WTC11 (cell line): Measurements from ENCODE around the gene JRKL.

Source experiments
- CREM ChIP-seq: sonication (generic); formaldehyde crosslinking; IDR thresholded peaks from 2 replicates; pipeline ENCODE4 v1.8.1; 2022; ENCODE audit warnings: mild to moderate bottlenecking, missing genetic modification reagents, moderate library complexity
- ETV6 ChIP-seq: sonication (generic); formaldehyde crosslinking; IDR thresholded peaks from 2 replicates; pipeline ENCODE4 v1.8.1; 2022; ENCODE audit warnings: mild to moderate bottlenecking, missing genetic modification reagents
- GRHL2 ChIP-seq: fragments of 250-450 bp; sonication (Bioruptor Pico); IDR thresholded peaks from 2 replicates; pipeline ENCODE4 v1.8.0; 2022; ENCODE audit warnings: mild to moderate bottlenecking, moderate library complexity; ENCODE audit not compliant: insufficient replicate concordance, severe bottlenecking
- NR3C1 ChIP-seq: sonication (generic); formaldehyde crosslinking; conservative IDR thresholded peaks from 2 replicates; pipeline ENCODE4 v1.8.1; 2023; ENCODE audit warnings: low read depth, mild to moderate bottlenecking, missing genetic modification reagents
- SP1 ChIP-seq: sonication (generic); formaldehyde crosslinking; conservative IDR thresholded peaks from 2 replicates; pipeline ENCODE4 v1.8.1; 2022; ENCODE audit warnings: missing genetic modification reagents
- USF2 ChIP-seq: sonication (generic); formaldehyde crosslinking; IDR thresholded peaks from 2 replicates; pipeline ENCODE4 v1.8.1; 2023; ENCODE audit warnings: mild to moderate bottlenecking, missing genetic modification reagents, moderate library complexity
- ZNF121 ChIP-seq: sonication (generic); formaldehyde crosslinking; IDR thresholded peaks from 2 replicates; pipeline ENCODE4 v1.8.0; 2023; ENCODE audit warnings: missing genetic modification reagents
- ZNF263 ChIP-seq: sonication (generic); formaldehyde crosslinking; IDR thresholded peaks from 2 replicates; pipeline ENCODE4 v1.8.1; 2022; ENCODE audit warnings: low read depth, mild to moderate bottlenecking, moderate library complexity, missing genetic modification reagents
- ZNF317 ChIP-seq: sonication (generic); formaldehyde crosslinking; IDR thresholded peaks from 2 replicates; pipeline ENCODE4 v1.8.1; 2023; ENCODE audit warnings: low read depth, mild to moderate bottlenecking, moderate library complexity, missing genetic modification reagents, borderline replicate concordance
- TF ChIP-seq, protein P1 (sequence below): fragments of 200-600 bp; IDR thresholded peaks from 2 replicates; pipeline ENCODE4 v1.8.0; 2022; ENCODE audit warnings: antibody characterized with exemption
- TF ChIP-seq, protein P2 (sequence below): sonication (generic); formaldehyde crosslinking; IDR thresholded peaks from 2 replicates; pipeline ENCODE4 v1.8.1; 2023; ENCODE audit warnings: mild to moderate bottlenecking, moderate library complexity, missing genetic modification reagents

GRCh38 chr11:96388891-96389719, 708 bp upstream of the JRKL start:
- no peak for TF ChIP-seq USF2 (CRISPR knock-in tag)
- no peak for TF ChIP-seq ETV6
- TF ChIP-seq, protein P1, sequence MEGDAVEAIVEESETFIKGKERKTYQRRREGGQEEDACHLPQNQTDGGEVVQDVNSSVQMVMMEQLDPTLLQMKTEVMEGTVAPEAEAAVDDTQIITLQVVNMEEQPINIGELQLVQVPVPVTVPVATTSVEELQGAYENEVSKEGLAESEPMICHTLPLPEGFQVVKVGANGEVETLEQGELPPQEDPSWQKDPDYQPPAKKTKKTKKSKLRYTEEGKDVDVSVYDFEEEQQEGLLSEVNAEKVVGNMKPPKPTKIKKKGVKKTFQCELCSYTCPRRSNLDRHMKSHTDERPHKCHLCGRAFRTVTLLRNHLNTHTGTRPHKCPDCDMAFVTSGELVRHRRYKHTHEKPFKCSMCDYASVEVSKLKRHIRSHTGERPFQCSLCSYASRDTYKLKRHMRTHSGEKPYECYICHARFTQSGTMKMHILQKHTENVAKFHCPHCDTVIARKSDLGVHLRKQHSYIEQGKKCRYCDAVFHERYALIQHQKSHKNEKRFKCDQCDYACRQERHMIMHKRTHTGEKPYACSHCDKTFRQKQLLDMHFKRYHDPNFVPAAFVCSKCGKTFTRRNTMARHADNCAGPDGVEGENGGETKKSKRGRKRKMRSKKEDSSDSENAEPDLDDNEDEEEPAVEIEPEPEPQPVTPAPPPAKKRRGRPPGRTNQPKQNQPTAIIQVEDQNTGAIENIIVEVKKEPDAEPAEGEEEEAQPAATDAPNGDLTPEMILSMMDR = no peak
- no peak for TF ChIP-seq ZNF121 (CRISPR knock-in tag)
- TF ChIP-seq, protein P2, sequence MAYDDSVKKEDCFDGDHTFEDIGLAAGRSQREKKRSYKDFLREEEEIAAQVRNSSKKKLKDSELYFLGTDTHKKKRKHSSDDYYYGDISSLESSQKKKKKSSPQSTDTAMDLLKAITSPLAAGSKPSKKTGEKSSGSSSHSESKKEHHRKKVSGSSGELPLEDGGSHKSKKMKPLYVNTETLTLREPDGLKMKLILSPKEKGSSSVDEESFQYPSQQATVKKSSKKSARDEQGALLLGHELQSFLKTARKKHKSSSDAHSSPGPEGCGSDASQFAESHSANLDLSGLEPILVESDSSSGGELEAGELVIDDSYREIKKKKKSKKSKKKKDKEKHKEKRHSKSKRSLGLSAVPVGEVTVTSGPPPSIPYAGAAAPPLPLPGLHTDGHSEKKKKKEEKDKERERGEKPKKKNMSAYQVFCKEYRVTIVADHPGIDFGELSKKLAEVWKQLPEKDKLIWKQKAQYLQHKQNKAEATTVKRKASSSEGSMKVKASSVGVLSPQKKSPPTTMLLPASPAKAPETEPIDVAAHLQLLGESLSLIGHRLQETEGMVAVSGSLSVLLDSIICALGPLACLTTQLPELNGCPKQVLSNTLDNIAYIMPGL (CRISPR knock-in tag) = no peak
- 0 out of 2 replicates have a peak, but pooled peaks have one; percentile 12 for TF ChIP-seq CREM
- TF ChIP-seq ZNF317 (CRISPR knock-in tag) = no peak
- no peak for TF ChIP-seq NR3C1 (CRISPR knock-in tag)
- no peak for TF ChIP-seq ZNF263 (CRISPR knock-in tag)
- TF ChIP-seq SP1 = no peak
- no peak for TF ChIP-seq GRHL2 (CRISPR knock-in tag)
